GOT3 (cell line): Measurements from ENCODE around the gene IDH3B.
A peak's percentile ranks its signal among the peaks of the same experiment; 100 is the strongest.

ENCODE experiments used
- DNase-seq: peaks from one replicate; lab custom pipeline; 2025; ENCODE audit warnings: mixed read lengths; lab: John Stamatoyannopoulos, UW

IDH3B gene

GRCh38 chr20:2656471-2657117 lies 7.4 kb downstream of the IDH3B start:
- DNase-seq = no peak

DNA sequence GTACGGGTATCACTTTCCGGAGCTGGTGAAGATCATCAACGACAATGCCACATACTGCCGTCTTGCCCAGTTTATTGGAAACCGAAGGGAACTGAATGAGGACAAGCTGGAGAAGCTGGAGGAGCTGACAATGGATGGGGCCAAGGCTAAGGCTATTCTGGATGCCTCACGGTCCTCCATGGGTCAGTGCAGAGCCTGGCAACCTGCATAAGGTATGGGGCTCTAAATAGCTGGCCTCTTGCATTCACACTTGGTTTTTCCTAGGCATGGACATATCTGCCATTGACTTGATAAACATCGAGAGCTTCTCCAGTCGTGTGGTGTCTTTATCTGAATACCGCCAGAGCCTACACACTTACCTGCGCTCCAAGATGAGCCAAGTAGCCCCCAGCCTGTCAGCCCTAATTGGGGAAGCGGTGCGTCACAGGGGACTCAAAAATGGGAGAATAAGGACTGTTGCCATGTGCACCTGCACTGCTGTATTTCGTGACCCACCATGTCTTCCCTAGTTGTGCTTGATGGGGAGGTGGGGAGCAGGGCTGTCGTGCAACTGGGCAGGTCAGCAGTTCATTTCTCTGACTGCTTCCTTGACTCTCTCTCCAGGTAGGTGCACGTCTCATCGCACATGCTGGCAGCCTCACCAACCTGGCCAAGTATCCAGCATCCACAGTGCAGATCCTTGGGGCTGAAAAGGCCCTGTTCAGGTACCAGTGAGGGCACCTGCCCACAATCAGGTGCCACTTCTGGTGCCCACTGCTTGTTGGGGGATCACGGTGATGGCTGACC lies 8.5 kb downstream of the IDH3B start:
- no peak for DNase-seq

DNA sequence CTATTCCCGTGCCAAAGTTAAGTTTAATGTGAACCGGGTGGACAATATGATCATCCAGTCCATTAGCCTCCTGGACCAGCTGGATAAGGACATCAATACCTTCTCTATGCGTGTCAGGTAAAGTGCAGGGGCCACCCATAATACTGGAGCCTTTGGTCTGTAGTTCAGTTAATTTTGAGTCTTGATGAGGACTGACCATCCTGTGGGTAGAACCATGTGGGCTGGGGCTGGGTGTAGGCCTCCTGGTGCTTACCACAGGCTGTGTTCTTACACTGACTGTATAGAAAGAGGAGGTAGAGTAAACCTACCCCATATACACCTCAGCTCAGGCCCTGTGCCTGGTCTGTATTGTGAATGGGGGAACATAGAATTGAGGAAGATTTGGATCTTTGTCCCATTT lies 9.2 kb downstream of the IDH3B start:
- DNase-seq = no peak

GRCh38 chr20:2654384-2654822 lies 9.6 kb downstream of the IDH3B start:
- DNase-seq = no peak

DNA sequence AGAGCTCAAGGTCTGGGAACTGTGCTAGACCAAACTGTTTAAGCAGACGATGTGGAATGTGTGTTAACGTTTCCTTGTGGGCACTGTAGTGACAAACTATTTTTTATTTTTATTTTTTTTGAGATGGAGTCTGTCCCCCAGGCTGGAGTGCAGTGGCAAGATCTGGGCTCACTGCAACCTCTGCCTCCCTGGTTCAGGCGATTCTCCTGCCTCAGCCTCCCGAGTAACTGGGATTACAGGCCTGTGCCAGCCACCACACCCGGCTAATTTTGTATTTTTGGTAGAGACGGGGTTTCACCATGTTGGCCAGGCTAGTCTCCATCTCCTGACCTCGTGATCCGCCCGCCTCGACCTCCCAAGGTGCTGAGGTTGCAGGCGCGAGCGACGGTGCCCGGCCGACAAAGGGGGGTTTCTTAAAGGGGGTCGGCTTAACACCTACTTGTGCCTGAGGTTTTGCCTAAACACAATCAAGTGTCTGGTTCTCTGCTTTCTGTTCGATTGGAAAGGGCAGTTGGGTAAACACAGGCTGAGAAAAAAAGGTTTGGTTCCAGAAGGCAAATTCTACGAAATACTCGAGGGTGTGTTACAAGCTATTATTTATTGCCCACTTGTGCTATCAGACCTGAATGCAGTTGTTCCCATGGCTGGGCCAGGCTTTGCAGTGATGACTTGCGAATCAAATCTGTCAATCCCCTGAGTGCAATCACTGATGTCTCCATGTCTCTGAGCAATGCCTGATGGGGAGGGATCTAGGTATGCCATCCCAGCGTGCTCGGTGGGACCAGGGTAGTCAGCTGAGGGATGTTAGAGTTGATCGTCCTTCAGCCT lies 10.2 kb downstream of the IDH3B start:
- DNase-seq = no peak

DNA sequence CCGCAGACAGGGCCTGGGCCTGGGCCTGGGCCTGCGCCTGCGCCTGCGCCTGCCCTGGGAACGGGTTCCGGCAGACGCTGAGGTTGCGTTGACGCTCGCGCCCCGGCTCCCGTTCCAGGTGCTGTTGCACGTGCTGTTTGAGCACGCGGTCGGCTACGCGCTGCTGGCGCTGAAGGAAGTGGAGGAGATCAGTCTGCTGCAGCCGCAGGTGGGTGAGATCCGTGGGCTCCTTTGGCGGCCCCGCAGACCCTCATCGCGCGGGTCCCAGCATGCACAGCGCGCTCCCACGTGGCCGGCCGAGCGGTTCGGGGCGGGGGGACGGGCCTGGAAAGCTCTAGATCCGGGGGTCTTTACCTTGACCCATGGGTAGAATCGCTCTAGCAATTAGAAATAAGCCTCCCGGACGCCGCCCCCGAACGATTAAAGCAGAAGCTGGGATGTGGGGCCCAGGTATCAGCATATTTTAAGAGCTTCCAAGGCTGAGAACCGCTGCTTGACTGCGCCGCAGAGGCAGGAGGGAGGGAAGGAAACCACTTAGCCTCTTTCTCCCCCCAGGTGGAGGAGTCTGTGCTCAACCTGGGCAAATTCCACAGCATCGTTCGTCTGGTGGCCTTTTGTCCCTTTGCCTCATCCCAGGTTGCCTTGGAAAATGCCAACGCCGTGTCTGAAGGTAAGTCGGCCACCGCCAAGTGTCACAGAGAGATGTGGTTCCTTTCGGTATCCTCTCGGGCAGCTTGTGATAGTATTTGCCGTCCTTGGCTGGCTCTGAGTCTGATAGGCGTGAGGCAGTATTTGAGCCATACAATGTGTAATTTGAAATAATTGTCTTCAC lies 11.1 kb downstream of the IDH3B start:
- no peak for DNase-seq

DNA sequence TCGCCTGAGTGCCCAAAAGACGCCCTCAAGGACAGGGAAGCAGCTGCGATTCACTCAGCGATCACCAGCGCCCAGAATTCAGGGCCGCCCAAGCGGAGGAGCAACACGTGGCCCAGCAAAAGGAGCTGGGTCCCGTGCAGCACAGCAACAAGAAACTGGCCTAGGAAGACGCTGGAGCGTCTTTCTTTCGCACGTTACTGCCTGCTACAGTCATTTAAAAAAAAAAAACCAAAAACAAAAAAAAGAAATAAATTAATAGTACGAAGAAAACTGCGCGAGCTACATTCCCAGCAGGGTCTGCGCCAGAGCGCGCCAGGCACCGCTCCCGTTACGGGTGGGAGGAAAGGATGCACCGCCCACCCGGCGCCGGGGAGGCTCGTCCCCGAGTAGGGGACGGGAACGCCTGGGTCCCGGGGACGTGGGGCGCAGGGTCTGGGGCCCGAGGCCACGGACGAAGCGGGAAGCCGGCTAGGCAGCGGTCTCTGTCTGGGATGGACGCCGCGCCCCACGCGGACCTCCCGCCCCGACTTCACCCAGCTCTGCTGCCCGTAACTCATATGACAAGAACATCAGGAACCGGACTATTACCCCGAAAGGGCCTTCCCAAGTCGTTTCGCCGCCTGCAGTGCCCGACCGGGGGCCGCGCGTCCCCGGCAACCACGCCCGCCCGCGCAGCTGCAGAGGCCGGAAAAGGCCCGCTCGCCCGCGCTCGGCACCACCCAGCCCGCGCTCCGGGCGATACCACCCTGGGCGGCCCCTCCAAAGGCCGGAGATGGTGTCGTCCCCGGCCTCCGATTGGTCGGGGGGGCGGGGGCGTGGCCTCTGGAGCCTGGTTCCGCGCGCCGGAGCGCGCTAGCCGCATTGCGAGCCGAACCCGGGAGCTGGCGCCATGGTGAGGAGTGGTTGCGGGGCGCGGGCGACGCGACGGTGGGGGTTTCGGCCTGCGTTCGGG lies 12.0 kb downstream of the IDH3B start, which contains the start of gene NOP56:
Gene NOP56, plus strand, starts transcription at position 861 of the 952 bp plus-strand sequence. Its CDS starts 29 bp downstream, at position 890.
- peak; percentile 90 for DNase-seq

DNA sequence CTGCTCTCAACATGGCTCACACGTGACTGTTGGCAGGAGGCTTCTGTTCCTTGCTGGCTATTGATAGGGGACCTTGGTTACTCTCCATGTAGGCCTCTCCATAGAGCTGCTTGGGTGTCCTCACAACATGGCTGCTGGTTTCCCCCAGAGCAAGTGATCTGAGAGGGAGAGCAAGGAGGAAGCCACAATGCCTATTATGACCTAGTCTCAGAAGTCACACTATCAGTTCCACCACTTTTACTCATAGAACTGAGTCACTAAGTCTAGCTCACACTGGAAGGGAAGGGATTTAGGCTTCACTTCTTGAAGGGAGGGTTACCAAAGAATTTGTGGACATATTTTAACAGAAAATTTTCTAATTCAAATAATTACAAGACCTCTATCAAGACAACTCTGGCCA lies 20.3 kb downstream of the IDH3B start:
- DNase-seq = no peak

DNA sequence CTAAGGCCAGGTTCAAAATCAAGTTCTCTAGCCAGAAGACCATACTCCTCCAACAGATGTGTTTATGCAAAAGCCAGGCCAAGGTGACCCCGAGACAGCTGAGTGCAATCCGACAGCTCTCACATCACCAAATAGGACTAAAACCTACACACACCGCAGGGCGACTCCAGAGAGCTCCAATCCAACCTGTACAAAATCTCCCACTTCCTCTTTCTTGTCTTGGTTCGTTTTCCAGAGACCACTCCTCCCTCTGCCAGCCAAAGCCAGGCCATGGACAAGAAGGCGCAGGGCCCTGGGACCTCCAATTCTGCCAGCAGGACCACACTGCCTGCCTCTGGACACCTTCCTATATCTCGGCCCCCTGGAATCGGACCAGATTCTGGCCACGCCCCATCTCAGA lies 23.1 kb downstream of the IDH3B start:
- no peak for DNase-seq

DNA sequence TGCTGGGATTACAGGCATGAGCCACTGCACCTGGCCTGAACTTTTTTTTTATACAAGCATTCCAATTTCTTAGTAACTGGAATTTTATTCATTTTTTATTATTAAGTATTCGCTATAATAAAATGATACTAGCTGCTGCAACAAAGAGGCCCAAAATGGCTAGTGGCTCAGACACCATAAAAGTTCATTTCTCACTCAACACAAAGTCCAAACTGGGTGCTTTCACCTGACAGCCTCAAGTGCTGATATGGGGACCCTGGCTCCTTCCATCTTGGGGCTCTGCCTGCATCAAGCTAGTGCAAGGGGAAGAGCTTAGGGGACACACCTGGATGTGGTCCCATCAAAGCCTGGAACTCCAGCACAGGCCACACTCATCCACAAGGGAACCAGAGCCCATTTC lies 23.8 kb downstream of the IDH3B start:
- no peak for DNase-seq

DNA sequence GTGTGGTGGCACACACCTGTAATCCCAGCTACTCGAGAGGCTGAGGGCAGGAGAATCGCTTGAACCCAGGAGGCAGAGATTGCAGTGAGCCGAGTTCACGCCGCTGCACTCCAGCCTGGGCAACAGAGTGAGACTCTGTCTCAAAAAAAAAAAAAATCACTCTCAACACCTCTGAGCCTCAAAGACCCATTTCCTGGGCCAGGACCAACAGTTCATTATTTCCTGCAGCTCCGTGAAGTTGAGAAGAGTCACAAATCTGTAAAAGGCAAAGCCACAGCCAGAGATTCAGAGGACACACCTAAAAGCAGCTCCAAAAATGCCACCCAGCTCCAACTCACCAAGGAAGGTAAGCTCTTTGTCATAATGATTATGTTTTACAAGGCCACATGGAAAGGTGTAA lies 26.8 kb downstream of the IDH3B start:
- no peak for DNase-seq

- no peak for DNase-seq
Measured at GRCh38 chr20:2633381-2633780, 30.6 kb downstream of the IDH3B start.

DNA sequence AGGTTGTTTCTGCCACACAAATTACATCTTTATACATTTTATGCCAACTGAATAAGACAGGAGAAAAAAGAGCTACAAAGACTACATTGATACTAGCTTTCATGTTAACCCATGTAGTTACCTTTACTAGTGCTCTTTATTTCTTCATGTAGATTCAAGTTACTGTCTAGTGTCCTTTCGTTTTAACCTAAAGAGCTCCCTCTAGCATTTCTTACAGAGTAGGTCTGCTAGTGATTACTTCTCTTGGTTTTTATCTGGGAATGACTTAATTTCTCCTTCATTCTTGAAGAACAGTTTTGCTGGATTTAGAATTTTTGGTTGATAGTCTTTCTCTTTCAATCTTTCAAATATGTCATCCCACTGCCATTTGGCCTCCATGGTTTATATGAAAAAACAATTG lies 32.8 kb downstream of the IDH3B start:
- DNase-seq = no peak

DNA sequence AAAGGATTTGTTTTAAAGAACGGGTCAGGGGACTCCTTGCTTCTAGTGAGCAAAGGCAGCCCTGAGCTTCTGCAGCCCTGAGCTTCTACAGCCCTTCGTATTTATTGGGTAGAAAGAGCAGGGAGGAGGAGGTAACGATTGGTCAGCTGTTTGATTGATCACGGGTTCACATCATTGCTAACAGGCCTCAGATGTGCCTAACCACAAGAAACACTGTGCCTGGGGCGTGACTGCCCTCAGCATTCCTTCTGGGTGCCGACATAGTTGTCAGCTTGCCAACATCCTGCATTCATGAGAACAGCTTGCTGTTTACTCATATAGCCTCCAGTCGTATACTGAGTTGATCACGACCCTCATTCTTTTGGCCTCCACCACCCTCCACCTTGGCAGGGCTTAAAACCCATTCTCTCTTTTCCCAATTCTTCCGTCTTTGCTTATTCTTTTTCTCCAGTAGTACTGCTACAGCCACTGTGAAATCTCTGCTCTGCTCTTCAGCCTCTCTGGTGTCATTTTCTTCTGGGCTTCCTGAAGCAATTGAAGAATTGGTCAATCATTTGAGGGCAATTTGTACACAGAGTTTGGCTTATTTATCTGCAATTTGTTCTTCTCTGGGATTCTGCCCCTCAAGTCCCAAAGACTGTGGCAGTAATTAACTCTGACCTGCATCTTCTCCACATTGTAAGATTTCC lies 37.0 kb downstream of the IDH3B start:
- no peak for DNase-seq

DNA sequence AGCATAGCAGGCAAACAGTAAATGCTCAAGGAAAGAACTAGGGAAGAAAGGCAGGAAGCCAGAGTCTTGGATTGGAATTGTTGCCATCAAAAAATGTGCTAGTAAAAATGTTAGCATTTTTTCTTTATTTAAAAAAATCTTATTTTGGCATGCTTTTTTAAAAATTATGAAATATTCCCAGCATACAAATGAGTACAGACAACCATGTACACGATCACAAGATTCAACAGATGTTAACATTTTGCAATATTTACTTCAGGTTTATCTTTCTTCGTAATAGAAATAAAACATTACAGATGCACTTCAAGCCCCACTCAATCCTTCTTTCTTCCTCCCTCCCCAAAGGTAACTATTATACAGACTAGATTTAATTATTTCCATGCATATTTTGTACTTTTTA lies 39.0 kb downstream of the IDH3B start:
- DNase-seq = no peak

GRCh38 chr20:2624190-2624589 lies 39.8 kb downstream of the IDH3B start:
- DNase-seq = no peak

GRCh38 chr20:2619961-2620595 lies 43.9 kb downstream of the IDH3B start:
- no peak for DNase-seq

DNA sequence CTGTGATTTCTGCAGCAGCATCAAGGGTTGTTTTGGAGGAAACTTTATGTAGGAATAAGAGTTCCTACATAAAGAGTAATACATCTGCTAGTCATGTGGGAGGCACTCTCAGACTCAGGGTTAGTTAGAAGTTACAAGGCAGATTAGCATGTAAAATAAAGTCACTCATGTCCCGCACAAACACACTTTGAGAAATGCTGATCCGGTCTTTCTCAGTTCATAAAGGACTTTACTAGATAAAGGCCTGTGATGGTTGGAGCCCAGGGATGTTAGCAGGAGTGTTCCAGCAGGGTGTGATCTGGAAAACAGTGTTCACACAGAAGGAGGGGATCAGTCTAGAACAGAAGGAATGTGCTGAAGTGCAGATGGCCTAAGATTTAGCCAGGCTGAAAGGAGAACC lies 44.7 kb downstream of the IDH3B start:
- DNase-seq = no peak

DNA sequence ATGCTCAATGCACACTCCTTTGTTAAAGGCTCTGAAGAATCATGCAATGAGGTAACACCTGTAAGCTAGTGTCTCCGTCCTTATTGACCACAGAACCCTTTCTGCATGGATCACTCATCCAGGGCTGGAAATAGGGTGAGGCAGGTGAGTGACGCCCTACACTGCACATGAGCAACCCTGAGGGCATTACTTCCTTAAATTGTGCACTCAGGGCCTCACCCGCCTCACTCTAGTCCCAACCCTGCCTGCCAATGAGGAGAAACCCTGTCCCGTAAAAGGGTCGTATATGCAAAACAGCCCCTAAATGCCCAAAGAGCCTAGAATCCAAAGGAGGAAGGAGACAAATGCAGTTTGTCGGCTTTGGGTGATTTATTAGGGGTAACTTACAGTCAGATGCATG lies 45.2 kb downstream of the IDH3B start:
- no peak for DNase-seq
